Neural progenitor cell (in vitro differentiated cells): ENCODE results near the gene ST3GAL4.

ENCODE experiments used
- CTCF ChIP-seq: fragments of 200-600 bp; sonication (generic); IDR thresholded peaks from 2 replicates; pipeline ENCODE4 v1.5.1; 2017; ENCODE audit warnings: antibody characterized with exemption, mild to moderate bottlenecking
- EZH2phosphoT487 ChIP-seq: fragments of 200-600 bp; sonication (generic); IDR thresholded peaks from 2 replicates; pipeline ENCODE4 v1.6.1; 2017; ENCODE audit warnings: antibody characterized with exemption

DNA sequence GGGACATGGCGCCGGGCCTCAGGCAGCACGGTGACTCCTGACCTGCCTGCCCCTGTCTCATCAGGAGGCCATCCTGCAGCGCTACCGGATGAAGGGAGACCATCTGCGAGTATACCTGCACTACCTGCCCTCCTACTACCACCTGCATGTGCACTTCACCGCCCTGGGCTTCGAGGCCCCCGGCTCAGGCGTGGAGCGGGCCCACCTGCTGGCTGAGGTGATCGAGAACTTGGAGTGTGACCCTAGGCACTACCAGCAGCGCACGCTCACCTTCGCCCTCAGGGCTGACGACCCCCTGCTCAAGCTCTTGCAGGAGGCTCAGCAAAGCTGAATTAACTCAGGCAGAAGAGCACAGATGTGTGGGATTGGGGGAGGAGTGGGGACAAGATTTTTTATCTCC, 10.2 kb upstream of the ST3GAL4 start:
- TF ChIP-seq CTCF (no peak), EZH2phosphoT487 (no peak)
